ENCODE data around the gene SLC38A6.

Gene SLC38A6

GRCh38 chr14:60974090-60974651, 6.9 kb upstream of the SLC38A6 start:
- no peak for TF ChIP-seq CTCF (IDR thresholded peaks at IDR 0.05; ENCODE audit: borderline replicate concordance, insufficient read depth, low read depth, low read length)
- H3K4me3 ChIP-seq (ENCODE audit: low read depth, low read length) = no peak overlapping the region

GRCh38 chr14:60975551-60975950, 5.5 kb upstream of the SLC38A6 start:
- TF ChIP-seq CTCF (IDR thresholded peaks at IDR 0.05; ENCODE audit: borderline replicate concordance, insufficient read depth, low read depth, low read length) = no peak
- H3K4me3 ChIP-seq (ENCODE audit: low read depth, low read length) = no peak overlapping the region

GRCh38 chr14:60977847-60978246, 3.2 kb upstream of the SLC38A6 start:
- no peak for TF ChIP-seq CTCF (IDR thresholded peaks at IDR 0.05; ENCODE audit: borderline replicate concordance, insufficient read depth, low read depth, low read length)
- no peak overlapping the region for H3K4me3 ChIP-seq (ENCODE audit: low read depth, low read length)

- H3K4me3 ChIP-seq (ENCODE audit: low read depth, low read length) = peak overlapping the region; percentile 99
- no peak for TF ChIP-seq CTCF (IDR thresholded peaks at IDR 0.05; ENCODE audit: borderline replicate concordance, insufficient read depth, low read depth, low read length)
These were observed 799 bp downstream of the SLC38A6 start for GRCh38 chr14:60981633-60982455.

GRCh38 chr14:60984196-60984595, 3.2 kb downstream of the SLC38A6 start:
- no peak for TF ChIP-seq CTCF (IDR thresholded peaks at IDR 0.05; ENCODE audit: borderline replicate concordance, insufficient read depth, low read depth, low read length)
- H3K4me3 ChIP-seq (ENCODE audit: low read depth, low read length) = no peak overlapping the region

- TF ChIP-seq CTCF (IDR thresholded peaks at IDR 0.05; ENCODE audit: borderline replicate concordance, insufficient read depth, low read depth, low read length) = no peak
- H3K4me3 ChIP-seq (ENCODE audit: low read depth, low read length) = no peak overlapping the region
These were observed 5.5 kb downstream of the SLC38A6 start for GRCh38 chr14:60986500-60986899.

- no peak overlapping the region for H3K4me3 ChIP-seq (ENCODE audit: low read depth, low read length)
- no peak for TF ChIP-seq CTCF (IDR thresholded peaks at IDR 0.05; ENCODE audit: borderline replicate concordance, insufficient read depth, low read depth, low read length)
These were observed 8.6 kb downstream of the SLC38A6 start for GRCh38 chr14:60989599-60989998.
